Glutamatergic neuron (in vitro differentiated cells): Measurements from ENCODE around the gene BBX. TPM values are rescaled to one million over a fixed set of nuclear protein-coding genes. Genes with fewer than 3 reads are reported as not detected.

Source experiments
- DNase-seq: peaks from one replicate; pipeline ENCODE4 v3.0.0; 2022
- H3K27ac Mint-ChIP-seq: one replicate; pipeline ENCODE4 v1.8.0; 2020; ENCODE audit warnings: mild to moderate bottlenecking, mixed read lengths, inconsistent platforms; ENCODE audit not compliant: unreplicated experiment
- H3K27me3 Mint-ChIP-seq: one replicate; pipeline ENCODE4 v1.8.0; 2020; ENCODE audit warnings: mild to moderate bottlenecking, moderate library complexity, mixed read lengths, inconsistent platforms; ENCODE audit not compliant: unreplicated experiment
- H3K36me3 Mint-ChIP-seq: one replicate; pipeline ENCODE4 v1.8.0; 2020; ENCODE audit warnings: mild to moderate bottlenecking, mixed read lengths, inconsistent platforms; ENCODE audit not compliant: unreplicated experiment
- H3K4me1 Mint-ChIP-seq: one replicate; pipeline ENCODE4 v1.8.0; 2020; ENCODE audit warnings: mild to moderate bottlenecking, low read depth, mixed read lengths, inconsistent platforms; ENCODE audit not compliant: unreplicated experiment
- H3K4me3 Mint-ChIP-seq: one replicate; pipeline ENCODE4 v1.8.0; 2020; ENCODE audit warnings: mild to moderate bottlenecking, mixed read lengths, inconsistent platforms; ENCODE audit not compliant: unreplicated experiment
- H3K9me3 Mint-ChIP-seq: one replicate; pipeline ENCODE4 v1.8.0; 2020; ENCODE audit warnings: mild to moderate bottlenecking, moderate library complexity, mixed read lengths, inconsistent platforms; ENCODE audit not compliant: unreplicated experiment
- CTCF ChIP-seq: fragments of 200-600 bp; sonication (generic); IDR thresholded peaks from one replicate; pipeline ENCODE4 v1.5.0; 2021; ENCODE audit not compliant: partially characterized antibody, unreplicated experiment
- long read RNA-seq: library from polyadenylated mRNA; unstranded; transcript quantifications from one replicate; pipeline ENCODE4 v2.0.0, GENCODE V29; 2020; ENCODE audit not compliant: unreplicated experiment
- total RNA-seq: library from RNA; stranded (reverse); fragmentation: NEBNext Ultra II Directional; extraction: Animal tissue kit (Norgen Biotek cat#: 25700); gene quantifications from one replicate; pipeline ENCODE4 v1.2.1, GENCODE V29; 2021; ENCODE audit not compliant: unreplicated experiment

The BBX gene
- total RNA-seq = 71.0 TPM
- long read RNA-seq, partial matches to known transcripts = 33 of 45 reads
- long read RNA-seq, other reads (novel, unspliced or antisense) = 12 of 45 reads

GRCh38 chr3:107522510-107523288 lies at the start of gene BBX:
TSS of gene BBX (plus strand) at chr3:107522962. CDS start at chr3:107710461, 187,499 bp downstream.
- peak; percentile 87 for DNase-seq
- Mint-ChIP-seq H3K4me1 (peaks cover 8% of the 10 kb centered on the region), H3K27me3 (peaks cover 12% of the 10 kb centered on the region), H3K36me3 (no peaks in the 10 kb centered on the region), H3K9me3 (peaks cover 15% of the 10 kb centered on the region), H3K4me3 (peak within 1 kb of the TSS; percentile 95), H3K27ac (peak within 1 kb of the TSS; percentile 94)
- TF ChIP-seq CTCF = no peak

GRCh38 chr3:107476462-107476861 lies 46.3 kb upstream of the BBX start:
- Mint-ChIP-seq H3K27ac (no peak overlapping the region), H3K4me3 (no peak overlapping the region), H3K9me3 (peaks cover 5% of the 10 kb centered on the region), H3K4me1 (no peaks in the 10 kb centered on the region), H3K27me3 (peaks cover 3% of the 10 kb centered on the region), H3K36me3 (peaks cover 10% of the 10 kb centered on the region)
- no peak for DNase-seq
- no peak for TF ChIP-seq CTCF

GRCh38 chr3:107487490-107487889 lies 35.3 kb upstream of the BBX start:
- no peaks in the 10 kb centered on the region for H3K27me3 Mint-ChIP-seq
- H3K27ac Mint-ChIP-seq = no peak overlapping the region
- no peaks in the 10 kb centered on the region for H3K9me3 Mint-ChIP-seq
- H3K4me1 Mint-ChIP-seq = no peaks in the 10 kb centered on the region
- DNase-seq = no peak
- no peaks in the 10 kb centered on the region for H3K36me3 Mint-ChIP-seq
- H3K4me3 Mint-ChIP-seq = no peak overlapping the region
- TF ChIP-seq CTCF = no peak

- TF ChIP-seq CTCF = no peak
- Mint-ChIP-seq H3K4me1 (no peaks in the 10 kb centered on the region), H3K27ac (no peak overlapping the region), H3K27me3 (no peaks in the 10 kb centered on the region), H3K9me3 (no peaks in the 10 kb centered on the region), H3K36me3 (no peaks in the 10 kb centered on the region), H3K4me3 (no peak overlapping the region)
- DNase-seq = no peak
Observed at GRCh38 chr3:107488942-107489341, 33.8 kb upstream of the BBX start.

- DNase-seq = no peak
- no peaks in the 10 kb centered on the region for H3K4me1 Mint-ChIP-seq
- no peak overlapping the region for H3K27ac Mint-ChIP-seq
- no peak for TF ChIP-seq CTCF
- H3K9me3 Mint-ChIP-seq = no peaks in the 10 kb centered on the region
- no peaks in the 10 kb centered on the region for H3K36me3 Mint-ChIP-seq
- no peak overlapping the region for H3K4me3 Mint-ChIP-seq
- no peaks in the 10 kb centered on the region for H3K27me3 Mint-ChIP-seq
Observed at GRCh38 chr3:107493134-107493533, 29.6 kb upstream of the BBX start.
